ENCODE results near the gene AUTS2.

The AUTS2 gene

DNA sequence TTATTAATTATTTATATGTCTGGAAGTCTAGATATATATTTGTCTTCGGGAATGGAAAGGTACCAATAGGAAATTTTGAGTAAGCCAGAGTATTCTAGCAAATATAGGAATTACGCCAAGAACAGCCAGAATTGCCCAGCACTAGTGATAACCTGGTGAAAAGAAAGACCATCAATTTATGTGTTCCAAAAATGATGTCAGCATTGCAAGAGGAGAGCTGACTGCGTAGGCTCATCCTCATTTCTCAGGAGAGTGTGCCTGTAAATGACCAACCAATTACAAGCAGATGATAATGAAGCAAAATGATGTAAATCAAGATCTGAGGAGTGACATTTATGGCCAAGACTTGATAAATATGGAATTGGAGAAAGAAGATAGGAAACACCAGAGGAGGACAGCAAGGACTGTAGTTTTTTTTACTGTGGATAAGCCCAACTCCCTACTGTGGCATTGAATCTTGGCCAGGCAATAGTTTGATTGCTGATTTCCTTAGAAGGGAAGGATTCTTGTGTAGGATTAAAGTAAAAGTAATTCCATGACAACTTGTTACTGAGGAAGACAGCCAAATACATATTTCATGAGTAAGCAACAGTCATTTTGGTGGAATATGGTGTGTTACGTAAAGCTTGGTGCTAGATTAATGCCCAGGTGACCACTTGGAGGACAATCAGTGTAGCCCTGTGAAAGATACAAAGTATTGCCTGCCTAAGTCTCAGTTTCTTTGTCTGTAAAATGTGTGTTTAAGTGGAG lies 590.8 kb downstream of the AUTS2 start:
- no peak for DNase-seq (ENCODE audit: low read depth)

DNA sequence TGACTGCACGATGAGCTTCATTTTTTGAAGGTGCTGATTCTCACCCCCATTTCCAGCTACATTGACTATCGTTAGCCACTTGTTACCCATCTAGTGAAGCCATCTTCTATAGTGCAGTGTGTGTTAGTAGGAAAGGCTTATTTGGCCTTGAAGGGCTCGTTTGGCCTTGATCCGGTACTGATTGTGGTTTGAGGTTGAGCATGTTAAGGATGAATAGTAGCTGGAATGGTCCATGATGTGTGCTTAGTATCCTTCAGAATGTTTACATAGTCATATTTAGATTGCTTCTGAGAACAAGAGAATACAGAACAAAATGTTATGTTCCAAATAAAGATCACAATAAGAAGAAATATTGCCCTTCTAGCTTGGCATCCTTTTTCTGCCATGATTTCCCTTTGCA lies 591.5 kb downstream of the AUTS2 start:
- DNase-seq (ENCODE audit: low read depth): no peak

DNA sequence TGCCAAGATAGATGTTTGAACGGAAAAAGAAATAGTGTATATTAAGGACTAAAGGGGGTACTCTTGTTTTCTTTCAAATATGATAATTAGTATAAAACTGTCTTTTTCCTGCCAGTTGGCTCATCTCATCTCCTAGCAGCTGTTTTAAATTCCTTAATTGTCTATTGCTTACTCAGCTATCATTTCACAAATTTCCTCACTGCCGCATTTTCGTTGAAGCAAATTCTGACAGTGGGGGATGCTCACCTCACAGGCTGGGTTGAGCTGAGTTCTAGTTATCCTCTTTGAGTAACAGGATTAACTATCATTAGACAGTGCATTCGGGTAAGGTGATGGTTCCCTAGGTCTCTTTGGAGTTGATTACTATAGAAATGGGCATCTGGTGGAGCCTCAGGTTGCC lies 592.0 kb downstream of the AUTS2 start:
- DNase-seq (ENCODE audit: low read depth): no peak

DNA sequence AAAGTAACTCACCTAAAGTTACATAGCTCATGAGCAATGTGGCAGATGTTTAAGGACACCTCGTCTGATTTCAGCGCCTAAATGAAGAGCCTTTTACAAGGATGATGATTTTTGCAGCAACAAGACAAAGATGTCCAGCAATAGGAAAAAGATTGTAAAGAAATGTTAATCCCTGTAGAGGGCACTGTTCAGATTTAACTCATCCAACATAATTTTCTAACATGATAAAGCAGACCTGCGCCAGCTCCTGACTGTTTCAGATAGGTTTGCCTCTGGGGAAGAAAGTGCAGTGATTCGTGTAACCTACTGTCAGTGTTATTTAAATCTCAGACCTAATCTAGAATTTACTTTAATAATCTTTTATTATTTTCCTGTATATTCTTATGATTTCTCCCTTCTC lies 595.2 kb downstream of the AUTS2 start:
- DNase-seq (ENCODE audit: low read depth): peak; percentile 8

DNA sequence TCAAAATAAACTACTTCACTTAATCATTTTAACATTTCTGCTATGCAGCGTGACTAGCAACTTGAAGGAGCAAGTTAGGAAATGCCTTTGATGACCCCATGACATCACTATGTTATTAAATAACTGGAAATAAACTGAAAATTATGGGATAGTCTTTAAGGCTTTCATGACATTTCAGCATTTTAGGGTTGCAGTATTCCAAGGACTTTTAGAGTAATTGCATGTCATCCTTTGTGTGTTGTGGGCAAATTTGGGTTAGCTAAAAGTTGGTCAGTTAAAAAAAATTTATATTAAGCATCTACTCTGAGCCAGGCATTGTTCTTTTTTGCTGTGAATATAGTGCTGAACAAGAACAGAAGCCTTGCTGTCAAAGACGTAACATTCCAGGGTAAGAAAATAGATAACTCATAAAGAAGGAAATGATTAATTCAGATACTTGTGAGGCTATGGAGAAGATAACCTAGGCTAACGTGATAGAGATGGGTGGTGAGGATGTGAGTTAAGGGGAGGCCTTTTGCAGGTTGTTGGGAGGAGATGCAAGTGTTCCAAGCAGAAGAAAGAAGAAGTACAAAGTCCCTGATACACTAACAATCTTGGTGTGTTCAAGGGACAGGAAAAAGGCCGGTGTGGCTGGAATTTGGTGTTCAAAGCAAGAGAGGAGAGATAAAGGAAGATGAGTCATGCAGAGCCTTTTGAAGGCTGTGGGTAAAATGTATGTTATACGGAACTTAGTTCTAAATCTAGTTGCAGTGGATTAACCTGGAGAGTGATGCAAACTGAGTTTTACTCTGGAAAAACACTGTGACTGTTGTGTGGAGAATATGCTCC lies 610.2 kb downstream of the AUTS2 start:
- DNase-seq (ENCODE audit: low read depth): no peak

DNA sequence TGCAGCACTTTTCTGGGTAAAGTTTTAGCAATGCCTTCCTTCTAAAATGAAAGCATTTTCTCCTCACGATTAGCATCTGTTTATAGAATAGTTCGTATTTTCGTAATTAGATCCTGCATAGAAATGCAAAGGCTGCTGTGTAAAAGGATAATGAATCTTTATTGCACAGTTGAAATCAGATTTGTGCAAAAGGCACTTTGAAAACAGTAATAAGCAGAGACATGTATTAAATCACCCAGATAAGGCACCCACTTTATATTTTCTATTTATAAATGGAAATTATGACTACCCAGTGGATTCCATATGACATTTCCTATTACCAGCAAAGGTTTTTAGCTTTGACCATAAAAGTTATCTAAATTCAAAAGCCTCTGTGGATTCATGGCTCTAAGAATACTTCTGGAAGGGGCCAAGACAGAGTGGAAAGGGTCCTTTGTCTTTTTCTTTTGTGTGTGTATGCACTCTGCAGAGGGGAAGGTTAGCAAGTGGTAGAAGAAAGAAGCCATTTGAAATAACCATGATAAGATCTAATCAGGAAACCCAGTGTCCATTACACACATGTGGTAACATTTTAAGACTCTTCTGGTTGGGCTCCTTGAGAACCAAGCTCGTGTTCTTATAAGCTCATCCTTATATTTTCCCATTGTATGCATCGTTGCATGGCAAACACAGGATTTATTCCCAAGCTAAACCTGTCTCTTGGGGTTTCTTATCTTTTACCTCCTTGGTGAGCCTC lies 612.1 kb downstream of the AUTS2 start:
- DNase-seq (ENCODE audit: low read depth): no peak

DNA sequence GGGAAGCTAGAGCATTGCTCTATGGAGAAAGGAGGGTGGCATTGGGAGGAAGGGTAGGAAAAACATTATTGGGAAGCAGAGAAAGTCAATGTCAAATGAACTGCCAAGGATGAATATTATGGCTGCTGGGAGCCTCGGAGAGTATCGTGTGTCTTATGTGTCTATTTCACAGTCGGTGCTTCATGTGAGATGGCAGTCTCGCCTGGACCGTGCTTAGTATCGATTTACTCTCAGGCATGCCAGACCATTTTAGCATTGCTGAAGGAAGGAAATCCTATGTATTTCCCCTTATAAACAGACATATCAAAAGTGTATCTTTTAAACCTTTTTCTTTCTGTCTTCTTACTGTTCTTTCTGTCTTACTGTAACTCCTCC lies 612.6 kb downstream of the AUTS2 start:
- no peak for DNase-seq (ENCODE audit: low read depth)

DNA sequence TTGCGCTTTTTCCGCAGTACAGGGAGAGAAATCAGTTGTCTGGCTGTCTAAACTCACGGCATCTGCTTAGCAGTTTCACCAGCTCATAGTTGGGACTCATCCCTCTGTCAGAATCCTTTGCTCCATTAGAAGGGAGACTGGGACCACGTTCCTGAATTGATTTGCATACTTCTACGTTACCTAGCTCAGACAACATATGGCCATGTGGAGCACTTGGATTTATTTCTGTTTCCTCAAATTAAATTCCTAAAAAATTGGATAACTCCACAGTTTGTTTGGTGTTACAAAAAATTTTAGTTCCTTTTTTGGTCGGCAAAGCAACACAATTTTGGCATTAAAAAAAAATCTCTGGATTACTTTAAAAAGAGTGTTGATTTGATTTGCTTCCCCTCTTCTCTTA lies 614.0 kb downstream of the AUTS2 start:
- DNase-seq (ENCODE audit: low read depth): no peak

DNA sequence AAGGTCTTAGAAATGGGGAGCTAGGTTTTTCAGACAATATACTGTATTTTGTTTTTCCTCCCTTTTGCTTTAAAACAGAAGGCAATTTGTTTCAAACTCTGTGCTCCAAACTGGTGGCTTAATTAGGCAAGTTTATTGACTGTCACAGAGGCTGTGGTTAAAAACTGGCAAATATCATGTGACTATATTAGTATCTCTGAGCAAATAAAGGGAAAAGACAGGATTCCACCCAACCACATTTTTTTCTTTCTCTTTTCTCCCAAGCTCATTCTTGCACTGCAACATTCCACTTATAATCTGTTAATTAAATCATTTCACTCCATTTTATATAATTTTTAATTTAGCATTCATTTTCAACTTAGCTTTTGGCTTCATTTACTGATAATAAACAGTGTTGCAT lies 615.8 kb downstream of the AUTS2 start:
- DNase-seq (ENCODE audit: low read depth): no peak

DNA sequence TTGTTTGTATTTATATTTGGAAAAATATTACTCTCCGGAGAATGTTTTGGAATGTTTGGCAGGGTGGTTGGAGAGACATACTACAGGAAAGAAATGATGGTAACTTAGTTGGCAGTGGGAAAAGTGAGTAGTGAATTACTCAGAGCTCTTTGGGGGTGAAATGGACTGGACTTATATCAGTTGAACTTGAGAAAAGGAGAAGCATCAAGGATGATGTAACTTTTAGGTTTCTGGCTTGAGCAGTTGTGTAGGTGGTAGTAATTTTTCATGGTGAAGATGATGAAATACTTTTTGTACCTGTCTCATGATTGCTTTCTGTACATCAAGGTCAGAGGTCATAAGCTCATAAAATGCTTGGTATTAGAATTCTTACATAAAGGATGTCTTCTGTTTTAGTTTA lies 617.2 kb downstream of the AUTS2 start:
- DNase-seq (ENCODE audit: low read depth): no peak

DNA sequence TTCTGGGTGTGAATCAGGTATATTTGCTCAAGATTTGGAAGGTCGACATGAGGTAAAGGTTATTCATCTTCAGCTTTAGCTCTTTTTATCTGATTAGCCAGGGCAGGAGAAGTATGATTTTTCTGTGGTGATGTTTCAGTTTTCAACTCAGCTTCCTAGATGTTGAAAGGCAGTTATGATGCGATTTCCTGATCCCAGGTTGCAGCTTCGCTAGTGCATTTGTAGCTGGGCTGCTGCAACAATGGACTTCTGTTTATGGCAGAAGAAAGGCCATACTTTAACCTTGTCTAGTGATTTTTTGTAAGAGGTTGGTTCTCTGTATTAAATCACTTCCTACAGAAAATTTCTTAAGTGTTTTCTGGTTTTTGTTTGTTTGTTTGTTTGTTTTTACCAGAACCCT lies 619.3 kb downstream of the AUTS2 start:
- no peak for DNase-seq (ENCODE audit: low read depth)

DNA sequence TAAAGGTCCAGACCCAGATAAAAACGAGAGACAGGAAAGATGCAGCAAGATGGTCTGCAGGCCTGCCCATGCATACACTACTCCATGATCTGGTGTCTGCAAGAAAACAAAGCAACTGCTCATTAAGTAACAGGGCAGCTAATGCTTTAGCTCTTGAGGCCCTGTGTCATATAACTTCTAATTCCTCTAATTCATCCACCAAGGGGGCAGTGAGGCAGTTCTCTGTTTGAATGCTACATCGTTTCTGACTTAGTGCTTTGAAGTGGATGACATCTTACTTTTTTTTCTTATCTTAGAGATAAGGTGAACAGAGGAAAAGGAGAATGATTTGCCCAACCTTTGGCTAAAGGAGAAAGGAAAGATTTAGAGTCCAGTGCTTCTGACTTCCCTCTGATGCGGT lies 619.7 kb downstream of the AUTS2 start:
- no peak for DNase-seq (ENCODE audit: low read depth)

DNA sequence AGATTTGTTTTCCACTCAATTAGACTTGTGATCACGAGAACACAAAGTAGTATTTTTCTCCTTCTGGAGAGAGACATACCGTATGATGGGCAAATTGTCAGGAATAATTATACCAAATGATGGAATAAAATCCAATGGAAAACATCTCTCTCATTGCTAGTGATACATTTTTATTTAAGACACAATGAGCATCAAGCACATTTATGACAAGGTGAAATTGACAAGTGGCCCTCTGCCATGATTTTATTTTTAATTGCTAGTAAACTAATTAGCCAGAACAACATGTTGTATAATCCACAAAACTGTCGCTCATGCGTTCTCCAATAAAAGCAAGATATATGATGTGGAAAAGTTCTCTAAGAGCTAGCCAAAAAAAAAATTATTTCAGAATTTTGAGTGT lies 620.8 kb downstream of the AUTS2 start:
- DNase-seq (ENCODE audit: low read depth): no peak

DNA sequence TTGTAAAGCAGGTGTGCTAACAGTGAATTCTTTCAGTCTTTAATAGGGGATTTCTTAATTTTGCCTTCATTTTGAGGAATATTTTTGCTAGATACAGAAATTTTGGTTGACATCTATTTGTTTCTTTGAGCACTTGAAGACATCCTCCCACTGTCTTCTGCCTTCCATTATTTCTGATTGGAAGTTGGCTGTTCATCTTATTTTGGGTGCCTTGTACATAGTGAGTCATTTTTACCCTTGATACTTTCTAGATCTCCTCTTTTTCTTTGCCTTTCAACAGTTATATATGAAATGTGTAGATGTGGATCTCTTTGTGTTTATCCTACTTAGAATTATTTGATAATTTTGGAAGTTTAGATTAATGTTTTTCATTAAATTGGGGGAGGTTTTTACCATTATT lies 631.0 kb downstream of the AUTS2 start:
- no peak for DNase-seq (ENCODE audit: low read depth)

DNA sequence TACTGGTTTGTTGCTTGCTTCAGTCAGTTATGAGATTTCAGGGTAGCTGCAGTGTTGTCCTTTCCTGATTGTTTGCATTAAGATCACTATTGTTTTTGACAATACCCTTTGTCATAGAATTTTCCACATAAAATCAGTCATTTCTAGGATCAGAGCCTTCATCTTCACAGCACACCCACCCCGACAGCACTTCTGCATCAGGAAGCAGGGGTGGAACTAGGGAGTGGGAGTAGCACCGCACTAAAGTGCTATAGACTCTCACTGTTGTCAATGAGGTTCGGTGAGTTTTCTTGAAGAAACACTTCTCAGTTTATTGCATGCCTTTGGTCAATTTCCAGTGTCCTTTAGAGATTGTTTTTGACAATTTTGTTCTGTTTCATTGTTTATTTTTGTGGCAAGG lies 632.5 kb downstream of the AUTS2 start:
- DNase-seq (ENCODE audit: low read depth): no peak

DNA sequence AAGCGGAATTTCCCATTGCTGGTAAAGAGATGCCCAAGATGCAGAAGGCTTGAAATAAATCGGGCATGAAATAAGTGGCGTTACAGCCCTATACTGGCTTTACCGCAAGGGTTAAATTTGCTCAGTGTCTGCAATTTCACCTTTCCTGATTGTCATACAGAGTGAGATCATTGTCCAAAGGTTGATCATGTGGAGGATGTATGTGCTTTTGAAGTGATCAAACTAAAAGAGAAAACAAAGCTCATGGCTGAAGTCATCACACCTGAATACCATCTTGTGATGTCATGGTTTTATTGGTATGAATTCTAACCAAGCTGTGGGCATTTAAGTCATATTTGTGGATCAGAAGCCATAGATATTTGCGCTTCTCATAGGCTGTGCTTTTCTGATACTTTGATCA lies 635.5 kb downstream of the AUTS2 start:
- DNase-seq (ENCODE audit: low read depth): no peak

DNA sequence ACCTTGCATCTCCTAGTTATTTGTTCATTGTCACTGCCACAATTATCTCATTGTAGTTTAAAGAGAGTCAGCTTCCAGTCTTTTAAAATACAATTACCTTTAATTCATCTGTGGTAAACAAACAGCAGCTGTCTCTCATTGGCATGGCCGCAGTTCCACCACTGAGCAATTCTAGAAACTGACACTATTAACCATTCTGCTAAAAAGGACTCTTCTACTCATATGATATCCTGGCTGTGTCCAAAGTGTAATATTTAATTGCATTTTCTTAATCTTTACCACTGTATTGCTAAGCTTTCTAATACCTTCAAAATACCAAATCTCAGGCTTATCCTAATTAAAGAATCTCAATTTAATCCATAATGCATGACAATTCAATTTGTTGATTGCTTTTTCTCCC lies 639.0 kb downstream of the AUTS2 start:
- DNase-seq (ENCODE audit: low read depth): no peak

DNA sequence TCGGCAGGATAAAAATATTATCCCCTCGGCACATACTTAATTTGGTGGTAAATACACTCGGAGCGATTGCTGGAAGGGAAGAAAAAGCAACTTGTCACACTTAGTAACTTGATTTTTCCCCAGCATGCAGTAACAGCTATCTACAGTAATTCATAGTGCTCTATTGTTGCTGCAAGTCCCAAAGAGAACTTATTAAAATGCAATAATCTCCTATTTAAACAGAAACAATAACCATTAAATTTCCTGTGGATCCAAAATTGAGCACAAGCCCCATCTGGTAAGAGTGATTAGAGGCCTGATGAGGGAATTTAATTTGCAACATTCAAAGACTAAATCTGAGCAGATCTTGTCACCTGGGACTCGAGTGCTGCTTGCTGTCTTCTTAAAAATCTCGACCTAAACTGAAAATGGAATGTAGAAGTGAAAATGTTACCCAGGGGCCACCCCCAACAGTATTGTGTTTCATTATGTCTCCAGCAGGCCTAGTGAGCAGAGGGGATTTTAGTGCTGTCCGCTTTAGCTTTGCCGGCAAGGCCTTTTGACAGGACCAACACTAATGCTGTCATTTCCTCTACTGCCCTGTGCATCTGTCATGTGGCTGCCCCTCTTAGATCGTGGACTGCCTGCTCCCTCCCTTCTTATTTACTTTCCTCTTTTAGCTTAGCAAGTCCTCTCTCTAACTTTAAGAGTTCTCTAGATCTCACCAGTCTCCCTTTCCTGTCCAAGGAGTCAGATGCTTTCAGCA lies 639.7 kb downstream of the AUTS2 start:
- DNase-seq (ENCODE audit: low read depth): no peak

DNA sequence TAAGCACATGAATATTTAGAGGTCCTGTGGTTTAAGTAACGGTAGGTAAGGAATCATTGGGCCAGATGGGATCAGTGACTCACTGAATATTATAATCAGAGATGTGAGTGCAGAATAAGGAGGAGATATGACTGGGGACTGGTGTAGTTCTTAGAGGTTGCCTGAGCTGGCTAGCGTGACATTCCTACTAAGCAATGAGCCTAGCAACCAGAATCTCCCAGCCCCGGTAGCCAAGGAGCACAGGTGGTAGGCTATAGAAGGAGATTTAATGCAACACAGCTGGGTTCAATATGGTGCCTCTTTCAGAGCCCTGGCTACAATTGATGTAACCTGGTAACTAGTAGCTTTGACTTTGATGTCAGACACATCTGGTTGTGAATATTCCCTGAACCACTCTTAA lies 641.6 kb downstream of the AUTS2 start:
- DNase-seq (ENCODE audit: low read depth): no peak

DNA sequence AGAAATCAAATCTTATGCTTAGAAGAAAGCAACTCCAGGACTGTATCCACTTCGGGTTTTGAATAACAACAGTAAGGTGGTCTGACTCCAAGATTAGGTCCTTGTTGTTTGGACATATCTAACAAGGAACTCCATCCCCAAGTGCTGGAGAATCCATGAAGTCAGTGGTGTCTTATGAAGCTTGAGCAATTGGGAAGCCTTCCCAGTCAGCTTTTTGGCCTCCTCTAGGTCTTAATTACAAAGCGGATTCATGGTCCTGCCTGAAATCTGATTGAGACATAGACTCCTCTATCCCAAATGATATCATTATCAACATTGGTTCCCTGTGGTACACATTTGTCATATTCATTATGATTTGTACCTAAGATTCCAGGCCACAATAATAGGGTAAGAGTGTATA lies 642.6 kb downstream of the AUTS2 start:
- no peak for DNase-seq (ENCODE audit: low read depth)

DNA sequence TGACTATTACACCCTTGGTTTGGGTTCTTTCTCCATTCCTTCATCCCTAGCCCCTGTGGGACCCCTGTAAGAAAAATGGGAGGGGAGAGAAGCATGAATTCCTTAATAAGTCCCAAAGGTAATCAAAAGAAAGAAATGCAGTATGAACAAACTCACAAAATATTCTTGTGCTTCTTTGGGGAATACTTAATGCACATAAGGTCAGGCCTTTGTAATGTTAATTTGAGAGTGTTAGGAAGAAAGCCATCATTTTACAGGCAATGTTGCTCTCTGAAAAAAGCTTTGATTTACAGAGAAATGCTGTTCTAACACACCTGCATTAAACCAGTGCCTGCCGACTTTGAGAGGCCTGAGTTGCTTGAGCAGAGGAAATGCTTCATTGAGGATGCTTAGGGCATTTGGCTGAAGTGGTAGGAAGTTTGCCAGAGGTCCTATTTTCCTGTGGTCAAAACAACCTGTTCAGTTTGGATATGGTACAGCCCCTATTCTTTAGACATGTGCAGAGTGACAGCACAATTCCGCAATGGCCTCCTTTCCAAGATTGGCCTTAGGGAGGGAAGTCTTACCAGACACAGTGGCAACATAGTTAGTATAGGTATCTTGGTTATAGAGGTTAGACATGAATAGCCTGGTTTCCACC lies 643.4 kb downstream of the AUTS2 start:
- no peak for DNase-seq (ENCODE audit: low read depth)

DNA sequence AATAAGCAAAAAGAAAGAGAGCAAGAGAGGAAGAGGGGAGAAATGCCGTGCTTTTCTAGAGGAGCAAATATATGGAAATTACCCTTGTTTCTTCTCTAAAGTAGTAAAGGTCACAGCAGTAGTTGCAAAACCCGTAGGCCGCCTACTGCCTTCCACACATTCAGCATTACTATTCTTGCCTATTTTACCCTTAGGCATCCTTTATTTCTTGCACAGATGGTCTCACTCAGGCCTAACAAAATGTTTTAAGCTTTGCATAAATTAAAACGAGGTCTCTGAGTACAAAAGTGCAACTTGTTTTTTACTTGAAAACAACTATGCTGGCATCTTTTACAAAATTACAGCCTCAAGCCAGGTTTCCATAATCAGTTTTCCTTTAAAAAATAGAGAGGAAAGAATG lies 644.6 kb downstream of the AUTS2 start:
- no peak for DNase-seq (ENCODE audit: low read depth)

Data from ELR (cell line).